ENCODE results near the gene CTNNA3.

GRCh38 chr10:66746711-66747110 is 949.3 kb downstream of the CTNNA3 start:
- TF ChIP-seq, protein P1, sequence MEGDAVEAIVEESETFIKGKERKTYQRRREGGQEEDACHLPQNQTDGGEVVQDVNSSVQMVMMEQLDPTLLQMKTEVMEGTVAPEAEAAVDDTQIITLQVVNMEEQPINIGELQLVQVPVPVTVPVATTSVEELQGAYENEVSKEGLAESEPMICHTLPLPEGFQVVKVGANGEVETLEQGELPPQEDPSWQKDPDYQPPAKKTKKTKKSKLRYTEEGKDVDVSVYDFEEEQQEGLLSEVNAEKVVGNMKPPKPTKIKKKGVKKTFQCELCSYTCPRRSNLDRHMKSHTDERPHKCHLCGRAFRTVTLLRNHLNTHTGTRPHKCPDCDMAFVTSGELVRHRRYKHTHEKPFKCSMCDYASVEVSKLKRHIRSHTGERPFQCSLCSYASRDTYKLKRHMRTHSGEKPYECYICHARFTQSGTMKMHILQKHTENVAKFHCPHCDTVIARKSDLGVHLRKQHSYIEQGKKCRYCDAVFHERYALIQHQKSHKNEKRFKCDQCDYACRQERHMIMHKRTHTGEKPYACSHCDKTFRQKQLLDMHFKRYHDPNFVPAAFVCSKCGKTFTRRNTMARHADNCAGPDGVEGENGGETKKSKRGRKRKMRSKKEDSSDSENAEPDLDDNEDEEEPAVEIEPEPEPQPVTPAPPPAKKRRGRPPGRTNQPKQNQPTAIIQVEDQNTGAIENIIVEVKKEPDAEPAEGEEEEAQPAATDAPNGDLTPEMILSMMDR (IDR thresholded peaks at IDR 0.05), result no peak
- TF ChIP-seq POLR2A (IDR thresholded peaks at IDR 0.05), result no peak

Data from lower leg skin (tissue), 3 donors.